Thyroid gland (tissue), 4 donors: ENCODE measurements around the gene MEGF6. TPM values are rescaled to one million over a fixed set of nuclear protein-coding genes. Genes with fewer than 3 reads are reported as not detected.

Experiments used
- DNase-seq, 2 donors: peaks; one replicate each; pipeline ENCODE4 v3.0.0-alpha.2; 2019
- H3K27ac ChIP-seq, 3 donors: fragments of 200-600 bp; sonication (generic); 1 replicate in 2 of 3; 2 replicates in 1 of 3; pipeline ENCODE4 v1.5.1; 2016 to 2019; ENCODE audit warnings: mild to moderate bottlenecking in 1 of 3, moderate library complexity in 1 of 3
- H3K27me3 ChIP-seq: fragments of 200-600 bp; sonication (generic); one replicate; pipeline ENCODE4 v1.5.1; 2019
- H3K36me3 ChIP-seq, 2 donors: fragments of 200-600 bp; sonication (generic); one replicate each; pipeline ENCODE4 v1.5.1; 2016 to 2019
- H3K4me1 ChIP-seq, 2 donors: fragments of 200-600 bp; sonication (generic); one replicate each; pipeline ENCODE4 v1.5.1; 2017 to 2019
- H3K4me3 ChIP-seq, 3 donors: fragments of 200-600 bp; sonication (generic); replicated peaks in 1 of 3; 1 replicate in 2 of 3; 2 replicates in 1 of 3; pipeline ENCODE4 v1.5.1; 2016; ENCODE audit warnings: mild to moderate bottlenecking in 1 of 3
- H3K9me3 ChIP-seq: fragments of 200-600 bp; sonication (generic); one replicate; pipeline ENCODE4 v1.5.1; 2017
- CTCF ChIP-seq, 6 experiments: fragments of 200-600 bp in 3 of 6; fragments of 450-650 bp in 3 of 6; sonication (generic) in 3 of 6; IDR thresholded peaks; one replicate each; pipeline ENCODE4 v1.5.1; 2016 to 2019; ENCODE audit warnings: antibody characterized with exemption in 6 of 6, mild to moderate bottlenecking in 2 of 6, inconsistent platforms in 1 of 6, moderate library complexity in 1 of 6
- POLR2A ChIP-seq, 2 donors: fragments of 450-650 bp; IDR thresholded peaks; one replicate each; pipeline ENCODE4 v1.6.1; 2017; ENCODE audit warnings: antibody characterized with exemption in 2 of 2, mild to moderate bottlenecking in 2 of 2, moderate library complexity in 1 of 2
- WGBS, 2 donors: methylation state at CpG; one replicate each; pipeline ENCODE4 v1.1.5; 2017; 5-methylcytosine and 5-hydroxymethylcytosine counted together
- intact Hi-C: fragments of 100-400 bp; cut with DNase I; formaldehyde crosslinking; loops from one replicate; pipeline ENCODE4 v1.15.1; 2023
- total RNA-seq, 4 donors: library from RNA; depleted of rRNA; stranded (reverse); fragments of >200 nt; gene quantifications; one replicate each; pipeline ENCODE4 v1.2.3, GENCODE V29; 2016

Gene MEGF6
- total RNA-seq, 4 donors from 2014 or later, result 9.4 to 25.8 (median 21.8) TPM

- intact Hi-C loops, result no loop called here
- Histone ChIP-seq H3K4me3 (no peak overlapping the region), H3K36me3 (peaks cover 0 to 7% of the 10 kb centered on the region in 2 donors), H3K27ac (no peak overlapping the region), H3K27me3 (no peaks in the 10 kb centered on the region), H3K4me1 (no peaks in the 10 kb centered on the region), H3K9me3 (no peaks in the 10 kb centered on the region)
- peak in 1 of 2 donors; percentile 0 for DNase-seq
- TF ChIP-seq POLR2A (IDR thresholded peaks at IDR 0.05) (no peak), CTCF (IDR thresholded peaks at IDR 0.05) (no peak)
- 89 to 92% methylated on average over 7 to 22 of the region's 35 CpGs for WGBS, 2 donors
Measured at GRCh38 chr1:3467096-3468036, 143.9 kb downstream of the MEGF6 start.

- 92 to 96% methylated on average over 5 to 14 of the region's 16 CpGs for WGBS, 2 donors
- Histone ChIP-seq H3K9me3 (no peaks in the 10 kb centered on the region), H3K27ac (no peak overlapping the region), H3K36me3 (peaks cover 0 to 7% of the 10 kb centered on the region in 2 donors), H3K4me3 (no peak overlapping the region), H3K4me1 (no peaks in the 10 kb centered on the region), H3K27me3 (no peaks in the 10 kb centered on the region)
- no peak for TF ChIP-seq POLR2A (IDR thresholded peaks at IDR 0.05)
- intact Hi-C loops, result no loop called here
- no peak for DNase-seq
Measured at GRCh38 chr1:3466366-3467075, 144.8 kb downstream of the MEGF6 start.

- TF ChIP-seq POLR2A (IDR thresholded peaks at IDR 0.05) (no peak), CTCF (IDR thresholded peaks at IDR 0.05) (no peak)
- H3K36me3 ChIP-seq, result peaks cover 0 to 7% of the 10 kb centered on the region in 2 donors
- H3K9me3 ChIP-seq, result no peaks in the 10 kb centered on the region
- intact Hi-C loops, result no loop called here
- no peak for DNase-seq
- no peaks in the 10 kb centered on the region for H3K27me3 ChIP-seq
- H3K27ac ChIP-seq, result no peak overlapping the region
- WGBS, 2 donors, result 93 to 95% methylated on average over 17 of the region's 17 CpGs
- H3K4me3 ChIP-seq, result no peak overlapping the region
- no peaks in the 10 kb centered on the region for H3K4me1 ChIP-seq
Measured at GRCh38 chr1:3465935-3466321, 145.4 kb downstream of the MEGF6 start.

- DNase-seq, result no peak
- Histone ChIP-seq H3K4me1 (no peaks in the 10 kb centered on the region), H3K36me3 (peaks cover 0 to 7% of the 10 kb centered on the region in 2 donors), H3K9me3 (no peaks in the 10 kb centered on the region), H3K4me3 (no peak overlapping the region), H3K27me3 (no peaks in the 10 kb centered on the region), H3K27ac (no peak overlapping the region)
- TF ChIP-seq POLR2A (IDR thresholded peaks at IDR 0.05) (no peak), CTCF (IDR thresholded peaks at IDR 0.05) (no peak)
- 85 to 91% methylated on average over 22 to 23 of the region's 28 CpGs for WGBS, 2 donors
- intact Hi-C loops, result no loop called here
Measured at GRCh38 chr1:3465091-3465934, 146.0 kb downstream of the MEGF6 start.

GRCh38 chr1:3464649-3465025 lies 146.7 kb downstream of the MEGF6 start:
- DNase-seq, result no peak
- no peak for TF ChIP-seq CTCF (IDR thresholded peaks at IDR 0.05)
- no peak for TF ChIP-seq POLR2A (IDR thresholded peaks at IDR 0.05)
- Histone ChIP-seq H3K27ac (no peak overlapping the region), H3K27me3 (no peaks in the 10 kb centered on the region), H3K4me3 (no peak overlapping the region), H3K9me3 (no peaks in the 10 kb centered on the region), H3K36me3 (peaks cover 0 to 6% of the 10 kb centered on the region in 2 donors), H3K4me1 (no peaks in the 10 kb centered on the region)
- 97% methylated on average over 8 of the region's 11 CpGs; no CpG with 5 or more reads in 1 of the 2 donors for WGBS, 2 donors
- intact Hi-C loops, result no loop called here
